Heart right ventricle (tissue), 16 donors: ENCODE results near the gene CXorf58. TPM values are rescaled to one million over a fixed set of nuclear protein-coding genes. Genes with fewer than 3 reads are reported as not detected.
"Not testable (repeated sequence)": the region's sequence is repeated elsewhere in the genome, so short reads cannot be mapped to it uniquely, and the experiment has no call there.

ENCODE experiments used
- ATAC-seq, 8 donors: fragments of 200-7000 bp; cut with Tn5 transposase; one replicate each; pipeline ENCODE4 v1.9.1; 2020; ENCODE audit warnings: mild to moderate bottlenecking in 8 of 8, moderate library complexity in 8 of 8, moderate number of reproducible peaks in 1 of 8
- DNase-seq, 2 donors: peaks; one replicate each; pipeline ENCODE4 v3.0.0-alpha.2; 2020
- H3K27ac ChIP-seq, 10 donors: fragments of 200-600 bp; sonication (generic) in 2 of 10; one replicate each; pipeline versions ENCODE4 v1.5.0 to v1.8.0; 2020 to 2022; ENCODE audit warnings: mild to moderate bottlenecking in 3 of 10
- H3K27me3 ChIP-seq, 7 donors: fragments of 200-600 bp; one replicate each; pipeline ENCODE4 v1.8.0; 2021 to 2022; ENCODE audit warnings: mild to moderate bottlenecking in 2 of 7
- H3K36me3 ChIP-seq, 9 donors: fragments of 200-600 bp; sonication (generic) in 1 of 9; one replicate each; pipeline versions ENCODE4 v1.5.0 to v1.8.0; 2020 to 2022; ENCODE audit warnings: mild to moderate bottlenecking in 2 of 9
- H3K4me1 ChIP-seq, 9 donors: fragments of 200-600 bp; sonication (generic) in 1 of 9; one replicate each; pipeline versions ENCODE4 v1.5.0 to v1.8.0; 2020 to 2022; ENCODE audit warnings: mild to moderate bottlenecking in 4 of 9
- H3K4me3 ChIP-seq, 10 donors: fragments of 200-600 bp; sonication (generic) in 2 of 10; one replicate each; pipeline versions ENCODE4 v1.5.0 to v1.8.0; 2020 to 2022; ENCODE audit warnings: mild to moderate bottlenecking in 7 of 10, moderate library complexity in 2 of 10
- H3K9me3 ChIP-seq, 11 donors: fragments of 200-600 bp in 10 of 11; sonication (generic) in 2 of 11; one replicate each; pipeline versions ENCODE4 v1.5.0 to v1.8.0; 2013 to 2022; ENCODE audit warnings: mild to moderate bottlenecking in 2 of 11, control low read depth in 1 of 11, moderate library complexity in 1 of 11
- WGBS, 2 donors: extraction: QIAGEN DNeasy Blood & Tissue Kit; methylation state at CpG; one replicate each; pipeline ENCODE4 v1.1.7; 2013; ENCODE audit warnings: inconsistent platforms in 1 of 2; 5-methylcytosine and 5-hydroxymethylcytosine counted together
- intact Hi-C, 10 donors: fragments of 100-400 bp; cut with DNase I; formaldehyde crosslinking; loops; one replicate each; pipeline versions ENCODE4 v1.11.1 to v1.14.2; 2022
- polyA plus RNA-seq, 2 donors: library from polyadenylated mRNA; stranded (reverse); fragments of 200-250 nt; gene quantifications; one replicate each; pipeline ENCODE4 v1.2.3, GENCODE V29; 2013
- total RNA-seq, 10 donors: library from RNA; stranded (reverse); fragmentation: NEBNext Ultra II Directional in 3 of 10; extraction: Animal tissue kit (Norgen Biotek cat#: 25700) in 3 of 10; gene quantifications; one replicate each; pipeline versions ENCODE4 v1.2.1 to v1.2.4, GENCODE V29; 2021 to 2023
- TF ChIP-seq, protein P1 (sequence below), 9 donors: fragments of 200-600 bp; sonication (generic) in 2 of 9; IDR thresholded peaks; one replicate each; pipeline versions ENCODE4 v1.5.0 to v1.8.0; 2021 to 2022; ENCODE audit warnings: antibody characterized with exemption in 9 of 9, mild to moderate bottlenecking in 5 of 9, moderate library complexity in 1 of 9
- donor health status: Arrhythmogenic right ventricular cardiomyopathy.
- donor health status: ischemic (EF 13 %, LVEDD 7.1; RV severe dilation, severe dysfunction).
- donor health status: healthy with polysubstance abuse.
- donor health status: DM: no; HTN: yes; CAD: no.
- donor health status: DM: no; HTN: no; CAD: no.
- donor health status: ischemic (EF 25% LVEDD 6.9; RV normal size, moderate dysfunction).
- donor health status: ischemic (EF 25% LVEDD 5.7; RV mildly dilated, moderate dysfunction).
- donor health status: healthy.
- donor health status: DM: yes; HTN: yes; CAD: no.
- donor health status: Ischemic cardiomyopathy.
- donor health status: ischemic (EF 35%, LVEDD 5.7; RV mildly dilated, moderate dysfunction).
- donor health status: nonischemic (EF 11% LVEDD 7.7; RV severe dilation, severe dysfunction).
- donor health status: DM: yes; HTN: yes; CAD: no.
- donor health status: PGD.
- donor health status: ischemic (EF 29% LVEDD 5.4; RV normal size, mild dysfunction).
- donor health status: nonischemic (EF 23%, LVEDD 6.1; RV moderate dilation, normal function).

Gene CXorf58
- total and polyA plus RNA-seq, 12 donors: 0.09 to 1.1 (median 0.30) TPM; not detected in 2

- no peak for DNase-seq
- no peaks in the 10 kb centered on the region for H3K9me3 ChIP-seq
- H3K27ac ChIP-seq: peak overlapping the region in 1 of 10 donors; percentile 64
- no peaks in the 10 kb centered on the region for H3K36me3 ChIP-seq
- H3K4me3 ChIP-seq: no peak overlapping the region
- peaks cover 0 to 8% (median 0%) of the 10 kb centered on the region in 9 donors for H3K4me1 ChIP-seq
- no peak for ATAC-seq
- peaks cover 0 to 58% (median 0%) of the 10 kb centered on the region in 7 donors for H3K27me3 ChIP-seq
- intact Hi-C loops: no loop called here
- WGBS, 2 donors: 94 to 98% methylated on average over 11 of the region's 11 CpGs
- TF ChIP-seq, protein P1, sequence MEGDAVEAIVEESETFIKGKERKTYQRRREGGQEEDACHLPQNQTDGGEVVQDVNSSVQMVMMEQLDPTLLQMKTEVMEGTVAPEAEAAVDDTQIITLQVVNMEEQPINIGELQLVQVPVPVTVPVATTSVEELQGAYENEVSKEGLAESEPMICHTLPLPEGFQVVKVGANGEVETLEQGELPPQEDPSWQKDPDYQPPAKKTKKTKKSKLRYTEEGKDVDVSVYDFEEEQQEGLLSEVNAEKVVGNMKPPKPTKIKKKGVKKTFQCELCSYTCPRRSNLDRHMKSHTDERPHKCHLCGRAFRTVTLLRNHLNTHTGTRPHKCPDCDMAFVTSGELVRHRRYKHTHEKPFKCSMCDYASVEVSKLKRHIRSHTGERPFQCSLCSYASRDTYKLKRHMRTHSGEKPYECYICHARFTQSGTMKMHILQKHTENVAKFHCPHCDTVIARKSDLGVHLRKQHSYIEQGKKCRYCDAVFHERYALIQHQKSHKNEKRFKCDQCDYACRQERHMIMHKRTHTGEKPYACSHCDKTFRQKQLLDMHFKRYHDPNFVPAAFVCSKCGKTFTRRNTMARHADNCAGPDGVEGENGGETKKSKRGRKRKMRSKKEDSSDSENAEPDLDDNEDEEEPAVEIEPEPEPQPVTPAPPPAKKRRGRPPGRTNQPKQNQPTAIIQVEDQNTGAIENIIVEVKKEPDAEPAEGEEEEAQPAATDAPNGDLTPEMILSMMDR (IDR thresholded peaks at IDR 0.05): no peak
Observed at GRCh38 chrX:23953908-23954269, 46.1 kb downstream of the CXorf58 start.

- 78 to 85% methylated on average over 4 of the region's 4 CpGs for WGBS, 2 donors
- H3K36me3 ChIP-seq: no peaks in the 10 kb centered on the region
- H3K4me1 ChIP-seq: peaks cover 0 to 8% (median 0%) of the 10 kb centered on the region in 9 donors
- no peak overlapping the region for H3K27ac ChIP-seq
- intact Hi-C loops: no loop called here
- DNase-seq (no peak), ATAC-seq (no peak)
- H3K27me3 ChIP-seq: peaks cover 0 to 62% (median 0%) of the 10 kb centered on the region in 7 donors
- TF ChIP-seq, protein P1 (IDR thresholded peaks at IDR 0.05): no peak
- H3K9me3 ChIP-seq: no peaks in the 10 kb centered on the region
- H3K4me3 ChIP-seq: no peak overlapping the region
Observed at GRCh38 chrX:23954396-23954795, 46.6 kb downstream of the CXorf58 start.

- Histone ChIP-seq H3K27ac (no peak overlapping the region), H3K36me3 (no peaks in the 10 kb centered on the region), H3K4me1 (no peaks in the 10 kb centered on the region), H3K9me3 (no peaks in the 10 kb centered on the region), H3K4me3 (no peak overlapping the region), H3K27me3 (peaks cover 0 to 70% (median 0%) of the 10 kb centered on the region in 7 donors)
- ATAC-seq: no peak
- intact Hi-C loops: no loop called here
- TF ChIP-seq, protein P1 (IDR thresholded peaks at IDR 0.05): no peak
- DNase-seq: no peak
- WGBS, 2 donors: 77 to 84% methylated on average over 3 of the region's 3 CpGs
Observed at GRCh38 chrX:23959781-23960180, 52.0 kb downstream of the CXorf58 start.

- DNase-seq (no peak), ATAC-seq (no peak)
- 63 to 70% methylated on average over 5 of the region's 5 CpGs for WGBS, 2 donors
- Histone ChIP-seq H3K36me3 (no peaks in the 10 kb centered on the region), H3K4me3 (no peak overlapping the region), H3K27me3 (peaks cover 0 to 47% (median 0%) of the 10 kb centered on the region in 7 donors), H3K4me1 (no peaks in the 10 kb centered on the region), H3K9me3 (no peaks in the 10 kb centered on the region), H3K27ac (no peak overlapping the region)
- intact Hi-C loops: no loop called here
- TF ChIP-seq, protein P1 (IDR thresholded peaks at IDR 0.05): no peak
Observed at GRCh38 chrX:23964191-23964590, 56.4 kb downstream of the CXorf58 start.

DNA sequence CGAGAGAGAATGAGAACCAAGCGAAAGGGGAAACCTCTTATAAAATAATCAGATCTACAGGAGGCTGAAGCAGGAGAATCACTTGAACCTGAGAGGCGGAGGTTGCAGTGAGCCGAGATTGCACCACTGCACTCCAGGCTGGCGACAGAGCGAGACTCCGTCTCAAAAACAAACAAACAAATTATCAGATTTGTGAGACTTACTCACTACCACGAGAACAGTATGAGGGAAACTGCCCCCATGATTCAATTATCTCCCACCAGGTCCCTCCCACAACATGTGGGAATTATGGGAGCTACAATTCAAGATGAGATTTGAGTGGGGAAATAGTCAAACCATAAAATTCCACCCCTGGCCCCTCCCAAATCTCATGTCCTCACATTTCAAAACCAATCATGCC lies 57.8 kb downstream of the CXorf58 start:
- WGBS, 2 donors: 89 to 90% methylated on average over 8 of the region's 8 CpGs
- DNase-seq, H3K36me3 ChIP-seq, H3K4me1 ChIP-seq, ATAC-seq, intact Hi-C loops, H3K27ac ChIP-seq, H3K9me3 ChIP-seq, H3K4me3 ChIP-seq: not testable (repeated sequence)
- peaks cover 0 to 42% (median 0%) of the 10 kb centered on the region in 7 donors for H3K27me3 ChIP-seq
